ENCODE measurements around the gene TTC12.
A peak's percentile ranks its signal among the peaks of the same experiment; 100 is the strongest.
"Not testable (repeated sequence)": the region's sequence is repeated elsewhere in the genome, so short reads cannot be mapped to it uniquely, and the experiment has no call there.

Gene TTC12

DNA sequence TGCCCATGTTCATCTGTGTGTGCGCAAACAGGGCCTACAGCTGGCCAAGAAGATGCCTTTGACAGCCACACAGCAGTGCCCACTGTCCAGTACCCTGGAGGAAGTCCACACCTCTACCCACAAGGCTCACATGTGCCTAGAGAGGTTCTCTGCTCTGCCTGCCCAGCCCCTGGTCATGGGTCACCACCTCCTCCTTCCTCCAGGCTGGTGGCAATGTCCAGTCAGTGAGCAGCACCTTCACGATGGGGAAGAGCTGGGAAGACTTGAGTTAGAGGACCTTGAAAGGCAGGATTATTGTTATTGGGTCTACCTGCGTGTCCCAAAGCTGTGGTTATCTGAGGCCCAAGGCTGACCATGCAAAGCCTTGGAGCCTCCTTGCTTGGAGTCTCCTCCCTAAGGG is 28.4 kb upstream of the TTC12 start:
- DNase-seq = no peak

DNA sequence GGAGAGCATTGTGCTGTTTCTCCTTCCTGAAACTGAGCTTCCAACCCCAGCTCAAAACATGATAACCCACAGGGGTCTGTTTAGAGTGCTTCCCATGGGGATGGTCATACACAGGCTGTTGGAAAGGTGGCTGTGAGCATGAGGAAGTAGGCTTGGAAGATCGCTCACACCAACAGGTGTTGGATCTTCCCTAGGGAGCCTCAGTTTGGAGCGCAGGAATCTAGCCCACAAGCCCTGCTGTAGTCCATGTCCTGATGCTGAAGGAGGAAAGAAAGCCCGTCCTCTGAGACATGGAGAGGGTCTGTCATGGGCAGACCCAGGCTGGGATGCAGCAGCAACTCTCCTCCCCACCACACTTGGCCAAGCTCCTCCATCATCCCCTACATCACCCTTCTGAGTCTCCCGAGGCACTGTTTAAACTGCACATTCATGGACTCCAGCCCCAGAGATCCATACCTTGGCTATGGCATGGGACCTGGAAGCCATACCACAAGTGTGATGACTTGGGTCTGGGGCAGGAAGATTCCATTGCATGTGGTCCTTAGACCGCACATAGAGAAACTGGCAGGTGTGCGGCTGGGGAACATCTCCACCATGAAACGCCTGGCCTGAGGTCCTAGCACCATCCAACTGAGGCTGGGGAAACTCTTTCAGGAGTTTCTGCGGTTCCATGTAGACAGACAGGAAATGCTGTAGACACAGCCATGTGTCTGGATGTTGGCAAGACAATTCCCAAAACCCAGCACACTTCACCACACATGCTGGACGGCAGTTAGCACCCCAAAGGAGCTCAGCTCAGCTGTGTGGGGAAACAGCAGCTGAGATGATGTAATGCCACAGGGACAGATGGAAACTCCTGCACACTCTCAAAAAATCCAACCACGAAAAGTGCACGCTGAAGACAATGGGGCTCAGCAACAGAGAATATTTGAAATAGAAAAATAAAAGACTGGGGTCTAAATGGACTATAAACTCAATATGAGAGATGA is 27.6 kb upstream of the TTC12 start:
- DNase-seq = no peak

DNA sequence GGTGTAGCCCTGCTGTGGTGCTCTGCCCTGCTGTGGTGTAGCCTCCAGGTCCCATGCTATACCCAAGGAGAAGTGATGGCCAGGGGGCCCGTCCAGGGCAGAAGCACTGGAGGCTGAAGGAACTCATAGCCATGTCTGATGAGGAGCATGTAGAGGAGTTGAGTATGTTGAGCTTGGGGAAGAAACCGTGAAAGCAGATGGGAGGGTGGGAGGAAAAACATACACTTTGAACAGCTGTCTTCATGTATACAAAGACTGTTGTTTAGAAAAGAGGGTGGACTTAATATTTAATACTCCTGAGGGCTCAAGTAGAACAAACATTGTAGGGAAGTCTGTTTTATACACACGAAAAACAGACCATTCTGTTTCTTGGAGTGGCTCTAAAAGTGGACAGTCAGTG is 26.6 kb upstream of the TTC12 start:
- no peak for DNase-seq

DNA sequence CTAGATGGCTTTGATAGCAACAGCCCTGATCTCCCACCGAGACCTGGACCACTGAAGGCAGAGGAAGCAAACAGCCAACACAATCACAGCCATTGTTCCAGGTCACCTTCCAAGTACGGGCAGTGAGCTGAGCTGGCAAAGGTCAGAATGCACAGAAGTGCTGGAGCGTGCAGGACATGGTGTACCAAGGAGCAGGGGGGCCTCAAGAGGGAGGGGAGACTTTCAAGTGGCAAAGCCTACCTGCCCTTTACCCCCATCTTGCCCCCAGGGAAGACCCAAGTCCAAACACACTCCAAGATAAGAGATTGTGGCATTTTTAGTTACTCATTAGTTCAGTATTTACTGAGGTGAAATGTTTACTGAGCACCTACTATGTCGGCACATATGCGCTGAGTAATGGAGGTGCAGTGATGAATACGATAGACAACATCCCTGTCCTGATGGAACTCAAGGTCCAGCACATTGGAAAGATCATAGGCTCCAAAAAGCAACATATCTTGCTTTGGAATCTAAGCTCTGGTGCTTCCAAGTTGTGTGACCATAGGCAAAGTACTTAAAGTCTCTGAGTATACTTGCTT is 26.0 kb upstream of the TTC12 start:
- no peak for DNase-seq

DNA sequence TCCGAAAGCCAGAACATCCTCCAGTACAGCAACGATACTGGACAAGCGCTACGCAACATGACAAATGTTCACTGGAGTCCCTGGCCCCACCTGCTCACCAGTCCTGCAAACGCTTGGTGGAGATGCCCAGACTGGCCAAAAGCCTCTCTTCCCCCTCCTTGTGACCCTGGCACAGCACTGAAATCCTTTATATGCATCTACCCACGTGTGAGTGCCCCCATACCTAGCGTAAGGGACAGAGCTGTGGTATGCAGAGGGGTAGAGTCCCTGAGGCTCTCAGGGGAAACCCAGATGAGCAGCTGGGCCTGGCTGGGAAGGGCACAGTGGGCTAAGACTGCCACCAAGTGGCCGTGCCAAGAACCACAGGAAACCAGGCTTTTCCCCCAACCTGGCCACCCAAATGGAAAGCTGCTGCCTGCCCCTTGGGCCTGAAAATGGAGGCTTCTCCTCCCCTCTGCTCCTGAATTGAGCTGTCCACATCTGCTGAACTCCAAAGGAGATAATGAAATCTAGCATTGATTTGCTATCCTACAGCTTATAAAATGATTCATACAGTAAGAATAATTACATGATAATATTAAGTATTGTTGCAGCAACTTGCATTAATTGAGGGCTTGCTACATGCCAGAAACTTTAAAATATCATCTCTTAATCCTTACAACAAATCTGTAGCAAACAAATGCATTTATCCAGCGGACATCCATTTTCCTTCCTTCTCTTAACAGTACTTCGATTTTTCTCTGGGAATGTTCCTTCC is 24.8 kb upstream of the TTC12 start:
- DNase-seq = peak; percentile 74

DNA sequence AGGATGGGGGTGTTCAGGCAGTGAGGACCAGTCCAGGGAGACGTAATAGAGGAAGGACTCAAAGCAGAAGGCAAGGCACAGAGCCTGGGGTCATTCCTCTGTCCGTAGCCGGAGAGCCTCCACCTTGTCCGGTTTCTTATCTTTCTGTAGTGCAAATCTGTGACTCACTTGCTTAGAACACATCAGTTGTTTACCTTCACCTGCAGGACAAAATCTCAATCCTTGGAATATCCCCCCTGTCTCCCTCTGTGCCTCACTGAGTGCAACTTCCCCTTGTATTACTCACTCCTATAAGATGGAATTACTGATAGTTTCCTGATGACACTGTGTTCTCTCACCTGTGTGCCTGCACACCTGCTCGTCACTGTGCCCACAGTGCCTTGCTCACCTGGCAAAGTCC is 20.4 kb upstream of the TTC12 start:
- DNase-seq = no peak

DNA sequence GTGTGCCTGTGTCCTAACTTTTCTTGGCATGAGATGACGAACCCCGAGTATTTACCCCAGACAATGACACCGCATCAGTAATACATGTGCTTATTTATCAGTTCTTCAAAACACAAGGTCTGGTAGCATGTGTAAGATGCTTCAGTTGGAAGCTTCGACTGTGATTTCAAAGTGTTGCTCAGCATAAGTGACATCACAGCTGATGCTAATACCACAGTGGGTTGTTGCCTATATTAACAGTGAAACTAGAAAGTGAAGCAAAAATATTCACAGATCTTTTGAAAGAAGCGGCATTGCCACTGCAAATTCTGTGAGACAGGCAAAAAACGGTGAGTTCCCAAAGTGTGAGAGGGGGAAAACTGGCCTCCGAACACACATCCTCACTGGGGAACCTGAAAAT is 18.4 kb upstream of the TTC12 start:
- DNase-seq = no peak

DNA sequence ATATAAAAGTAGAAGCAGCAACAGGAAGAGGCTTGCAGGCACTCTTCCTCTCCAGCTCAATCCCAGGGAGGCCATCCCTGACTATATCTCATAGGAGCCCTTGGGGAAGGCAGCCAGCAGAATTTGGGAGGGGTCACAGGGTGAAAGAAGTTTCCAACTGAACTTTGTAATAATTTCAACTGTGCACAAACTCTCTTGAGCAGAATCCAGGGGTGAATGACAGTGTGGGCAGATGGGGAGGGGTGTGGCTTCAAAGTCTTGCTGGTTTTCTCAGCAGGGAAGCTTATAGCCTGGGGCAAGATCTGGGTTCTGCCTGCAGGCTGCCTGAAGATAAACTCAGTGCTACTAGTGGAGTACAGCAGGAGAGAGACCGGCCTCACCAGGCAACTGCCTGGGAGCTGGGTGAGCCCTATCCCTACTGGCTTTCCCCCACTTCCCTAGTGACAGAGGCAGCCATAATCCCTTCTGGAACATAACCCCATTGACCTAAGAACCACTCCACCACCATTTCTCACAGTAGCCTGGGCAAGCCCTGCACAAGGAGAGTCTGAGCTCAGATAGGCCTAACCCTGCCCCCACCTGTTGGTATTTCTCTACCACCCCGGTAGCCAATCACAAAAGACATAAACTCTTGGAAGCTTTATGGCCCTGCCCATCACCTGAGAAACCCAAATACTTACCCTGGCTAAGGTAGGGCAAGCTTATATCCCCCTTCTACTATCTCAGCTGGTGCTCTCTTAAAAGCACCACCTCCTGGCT is 17.8 kb upstream of the TTC12 start:
- no peak for DNase-seq

DNA sequence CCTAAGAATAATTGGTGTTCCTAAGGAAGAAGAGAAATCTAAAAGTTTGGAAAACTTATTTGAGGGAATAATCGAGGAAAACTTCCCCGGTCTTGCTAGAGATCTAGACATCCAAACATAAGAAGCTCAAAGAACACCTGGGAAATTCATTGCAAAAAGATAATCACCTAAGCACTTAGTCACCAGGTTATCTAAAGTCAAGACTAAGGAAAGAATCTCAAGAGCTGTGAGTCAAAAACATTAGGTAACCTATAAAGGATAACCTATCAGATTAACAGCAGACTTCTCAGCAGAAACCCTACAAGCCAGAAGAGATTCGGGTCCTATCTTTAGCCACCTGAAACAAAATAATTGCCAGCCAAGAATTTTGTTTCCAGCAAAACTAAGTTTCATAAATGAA is 15.9 kb upstream of the TTC12 start:
- not testable (repeated sequence) for DNase-seq

DNA sequence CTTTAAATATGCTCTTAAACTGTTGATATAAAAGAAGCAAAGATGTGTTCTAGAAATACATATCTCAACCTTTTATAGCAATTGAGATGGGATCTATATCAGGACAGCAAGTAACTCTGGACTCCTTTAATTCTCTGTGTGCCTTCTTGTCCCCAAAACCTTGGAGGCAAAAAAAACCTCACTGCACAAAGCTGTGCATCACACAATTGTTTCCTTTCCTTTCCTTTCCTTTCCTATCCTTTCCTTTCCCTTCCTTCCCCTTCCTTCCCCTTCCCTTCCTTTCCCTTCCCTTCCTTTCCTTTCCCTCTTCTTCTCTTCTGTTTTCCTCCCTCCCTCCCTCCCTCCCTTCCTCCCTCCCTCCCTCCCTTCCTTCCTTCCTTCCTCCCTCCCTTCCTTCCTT is 9.5 kb upstream of the TTC12 start:
- no peak for DNase-seq

DNA sequence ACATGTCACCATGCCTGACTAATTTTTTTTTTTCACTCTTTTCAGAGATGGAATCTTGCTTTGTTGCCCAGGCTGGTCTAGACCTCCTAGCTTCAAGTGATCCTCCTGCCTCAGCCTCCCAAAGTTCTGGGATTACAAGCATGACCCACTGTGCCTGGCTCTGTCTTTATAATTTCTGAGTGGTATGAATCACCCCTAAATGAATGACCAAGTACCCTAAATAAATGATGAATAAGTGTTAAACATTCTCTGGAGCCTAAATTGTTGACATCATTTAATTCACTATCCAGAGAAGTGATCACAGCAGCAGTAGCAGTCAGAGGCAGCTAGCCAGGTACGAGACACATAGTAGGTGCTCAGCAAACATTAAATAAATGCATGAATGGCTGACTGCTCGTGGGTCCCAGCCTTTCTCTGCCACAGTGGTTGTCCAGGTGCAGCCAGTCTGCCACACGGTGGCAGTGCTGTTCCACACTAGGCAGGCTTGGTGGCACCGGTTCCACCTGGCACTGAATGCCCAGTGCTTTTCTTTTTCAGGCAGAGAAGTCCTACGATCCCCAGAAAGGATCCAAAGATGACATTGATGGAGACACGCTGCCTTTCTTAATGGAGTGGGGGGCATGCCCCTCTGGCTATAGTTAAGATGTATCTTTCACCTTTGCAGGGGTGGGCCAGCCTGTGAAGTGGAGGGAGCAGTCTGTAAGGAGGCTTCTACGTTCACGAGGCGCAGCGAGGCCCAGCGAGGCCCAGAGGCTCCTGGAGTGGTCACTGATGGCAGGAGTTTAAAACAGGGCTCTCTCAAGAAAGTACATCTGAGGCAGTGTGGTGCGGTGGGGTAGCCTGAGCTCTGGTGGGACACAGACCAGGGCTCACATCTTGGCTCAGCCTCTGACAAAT is 8.7 kb upstream of the TTC12 start:
- DNase-seq = peak; percentile 84

DNA sequence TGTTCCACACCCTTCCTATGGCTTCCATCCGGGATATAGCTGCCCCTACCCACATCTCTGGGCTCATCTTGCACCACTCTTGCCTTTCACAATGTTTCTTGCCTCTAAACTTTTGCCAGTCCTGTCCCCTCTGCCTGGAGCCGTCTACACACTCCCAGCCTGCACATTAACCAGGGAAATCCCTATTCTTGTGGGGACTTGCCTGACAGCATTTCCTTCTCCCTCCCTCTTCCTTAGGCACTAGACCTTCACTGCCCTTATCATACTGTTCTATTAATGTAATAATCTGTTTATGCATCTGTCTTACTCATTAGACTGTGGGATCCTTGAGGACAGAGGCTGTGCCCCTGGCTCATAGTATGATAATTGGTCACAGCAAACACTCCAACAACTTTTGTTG is 5.8 kb upstream of the TTC12 start:
- DNase-seq = no peak

DNA sequence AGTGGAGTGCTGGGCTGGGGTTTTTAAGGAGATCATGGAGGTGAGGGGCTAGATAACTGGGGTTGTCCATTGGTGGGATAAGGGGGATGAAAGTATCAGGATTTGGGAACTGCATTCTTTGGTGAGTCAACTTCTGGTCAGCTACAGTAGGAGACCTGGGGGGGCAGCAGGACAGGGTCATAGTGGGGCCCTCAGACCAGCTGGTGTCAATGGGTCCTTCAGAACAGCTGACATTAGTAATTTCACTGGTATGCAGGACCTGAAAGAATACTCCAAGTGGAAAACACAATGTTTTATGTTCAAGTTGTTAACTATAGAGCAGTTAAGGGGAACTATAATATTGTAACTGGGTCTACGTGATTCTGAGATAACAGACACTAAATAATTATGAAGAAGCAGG is 2.8 kb upstream of the TTC12 start:
- DNase-seq = no peak

DNA sequence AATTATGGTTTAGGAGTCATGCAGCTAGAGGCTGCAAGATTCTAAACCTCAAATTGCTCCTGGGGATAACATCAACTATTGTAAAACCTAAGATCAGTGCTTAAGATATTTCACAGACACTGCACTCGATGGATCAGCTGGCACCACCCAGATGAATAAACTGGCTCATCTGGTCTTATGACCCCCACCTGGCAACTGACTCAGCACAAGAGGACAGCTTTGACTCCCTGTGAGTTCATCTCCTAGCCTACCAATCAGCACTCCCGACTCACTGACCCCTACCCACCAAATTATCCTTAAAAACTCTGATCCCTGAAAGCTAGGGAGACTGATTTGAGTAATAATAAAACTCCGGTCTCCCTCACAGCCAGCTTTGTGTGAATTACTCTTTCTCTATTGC is 782 bp upstream of the TTC12 start:
- no peak for DNase-seq

DNA sequence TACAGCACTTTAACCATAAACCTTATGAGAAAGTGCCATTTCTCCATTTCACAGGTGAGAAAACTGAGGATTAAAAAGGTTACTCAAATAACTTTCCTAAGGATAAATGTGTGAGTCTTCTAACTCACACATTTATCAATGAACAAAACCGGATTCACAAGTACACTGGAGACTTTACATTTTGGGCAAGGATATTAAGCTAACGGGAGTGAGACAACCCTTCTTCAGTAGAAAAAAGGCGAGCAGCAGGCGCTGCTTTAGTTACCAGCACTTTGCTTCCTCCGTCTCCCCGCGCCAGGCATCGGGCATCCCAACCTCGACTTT is 356 bp upstream of the TTC12 start:
- DNase-seq = no peak

DNA sequence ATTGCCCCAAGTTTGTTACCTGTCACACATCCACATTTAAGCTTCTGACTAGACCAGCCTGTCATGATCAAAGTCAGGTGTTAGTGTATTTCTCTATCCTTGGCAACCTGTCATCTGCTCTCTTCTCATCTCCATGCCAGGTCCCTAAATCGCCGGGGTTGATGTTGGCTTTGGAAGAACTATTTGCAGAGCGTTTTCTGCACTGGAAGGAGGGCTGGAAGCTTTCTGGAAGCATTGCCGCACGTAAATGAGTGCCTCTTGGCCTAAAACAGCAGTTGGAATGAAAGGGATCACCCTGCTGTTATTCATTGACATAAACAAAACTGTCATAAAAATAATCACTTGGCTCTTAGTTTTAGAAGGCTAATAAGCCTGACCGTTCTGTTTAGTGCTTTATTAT is 1.4 kb downstream of the TTC12 start:
- DNase-seq = no peak

DNA sequence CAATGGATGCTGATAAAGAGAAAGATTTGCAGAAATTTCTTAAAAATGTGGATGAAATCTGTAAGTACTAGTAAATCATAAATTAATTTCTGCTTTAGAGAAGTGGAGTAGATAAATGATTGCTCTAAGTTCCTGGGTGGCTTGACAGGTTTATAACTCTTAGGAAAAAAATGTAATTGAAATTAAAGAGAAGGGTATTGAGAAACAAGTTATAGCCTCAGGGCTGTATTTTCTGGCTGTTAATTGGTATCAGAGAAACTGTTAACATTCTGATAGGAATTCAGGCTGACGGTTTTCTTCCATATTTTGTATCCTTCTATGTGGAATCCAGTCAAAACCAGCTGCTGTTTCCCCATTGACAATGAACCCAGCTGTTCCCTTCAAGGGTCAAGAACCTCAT is 1.9 kb downstream of the TTC12 start:
- no peak for DNase-seq

DNA sequence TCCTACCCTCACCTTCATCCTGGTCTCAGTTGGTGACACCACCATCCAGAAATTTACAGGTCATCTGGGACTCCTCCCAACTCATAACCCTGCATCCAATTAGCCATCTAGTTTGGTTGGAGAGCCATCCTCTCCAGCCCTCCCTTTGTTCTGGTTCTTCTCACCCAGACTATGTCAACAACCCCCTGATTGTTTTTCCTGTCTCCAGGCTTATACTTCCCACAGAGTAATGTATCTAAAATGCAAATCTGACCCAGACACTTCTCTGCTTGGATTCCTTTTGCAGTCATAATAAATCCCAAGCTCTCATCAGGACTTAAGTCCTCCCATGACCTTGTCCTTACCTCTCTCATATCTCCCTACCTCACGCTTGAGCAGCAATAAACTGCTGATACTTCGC is 3.0 kb downstream of the TTC12 start:
- DNase-seq = no peak

DNA sequence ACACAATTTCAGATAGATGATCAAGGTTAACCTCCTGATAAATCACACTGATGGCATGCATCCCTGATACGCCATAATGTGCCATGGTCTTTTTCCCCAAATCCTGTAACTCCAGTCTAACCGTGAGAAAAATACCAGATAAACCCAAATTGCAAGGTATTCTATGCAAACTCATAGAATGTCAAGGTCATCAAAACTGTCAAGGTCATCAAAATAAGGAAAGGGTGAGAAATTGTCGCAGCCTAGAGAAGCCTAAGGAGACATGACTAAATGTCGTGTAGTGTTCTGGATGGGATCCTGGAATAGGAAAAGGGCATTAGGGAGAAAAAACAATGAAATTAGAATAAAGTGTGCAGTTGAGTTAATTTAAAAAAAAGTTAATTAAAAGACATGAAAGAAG is 4.7 kb downstream of the TTC12 start:
- no peak for DNase-seq

DNA sequence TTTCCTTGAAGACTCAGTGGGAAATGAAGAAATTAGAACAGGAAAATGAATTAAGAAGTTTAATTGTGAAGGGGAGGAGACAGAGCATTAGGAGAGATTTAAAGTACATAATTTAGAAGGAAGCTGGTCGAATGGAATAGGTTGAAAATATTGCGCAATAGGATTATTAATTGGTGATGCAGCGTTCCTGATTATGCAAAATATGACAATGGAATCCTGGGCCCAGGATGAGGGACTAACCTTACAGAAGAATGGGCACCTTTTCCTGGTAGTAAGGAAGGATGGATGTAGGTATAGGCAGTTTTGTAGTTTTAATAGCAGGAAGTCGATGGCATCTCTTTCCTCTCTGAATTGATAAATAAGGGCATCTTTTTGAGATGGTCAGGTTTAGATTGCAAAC is 7.8 kb downstream of the TTC12 start:
- DNase-seq = no peak

DNA sequence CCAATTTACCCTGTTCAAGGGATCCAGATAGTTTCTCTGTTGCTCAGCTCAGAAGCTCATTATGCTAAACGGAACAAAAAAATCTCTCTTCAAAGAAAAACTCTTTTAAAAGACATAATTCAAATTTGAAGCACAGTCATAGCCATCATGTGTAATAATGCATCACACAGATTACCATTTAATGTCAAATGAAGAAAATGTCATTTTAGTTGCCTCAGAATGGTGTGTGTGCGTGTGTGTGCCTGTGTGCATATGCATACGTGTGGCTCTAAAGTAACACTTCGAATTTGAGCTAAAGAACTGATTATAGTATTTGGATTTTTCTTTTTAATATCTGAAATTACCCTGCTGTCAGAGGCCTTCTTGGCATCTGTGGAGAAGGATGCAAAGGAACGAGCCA is 9.9 kb downstream of the TTC12 start:
- no peak for DNase-seq

DNA sequence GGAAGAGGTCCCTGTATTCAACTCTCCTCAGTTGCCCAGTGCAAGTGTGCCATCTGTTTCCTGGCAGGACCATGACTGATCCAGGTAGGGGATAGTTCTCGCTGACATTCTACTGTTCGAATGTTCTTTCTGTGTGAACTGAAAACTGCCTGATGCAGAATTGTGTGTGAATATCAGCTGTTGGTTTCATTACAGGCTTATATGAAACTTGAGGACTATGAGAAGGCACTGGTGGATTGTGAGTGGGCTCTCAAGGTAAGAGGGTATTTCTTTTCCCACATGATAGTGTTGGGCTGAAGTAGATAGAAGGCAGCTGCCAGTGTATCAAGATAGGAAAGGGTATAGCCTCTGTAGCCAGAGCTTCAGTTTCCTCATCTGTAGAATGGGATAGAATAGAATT is 15.3 kb downstream of the TTC12 start:
- DNase-seq = no peak

Data from activated CD4-positive, alpha-beta T cell treated with anti-CD3 and anti-CD28 coated beads, Interleukin-2, Interleukin-6, amounts not matched to agents 100 ng/mL and 50 ng/mL, durations not matched to agents 16 hours and 8 hours (primary cell).